Smooth muscle cell (in vitro differentiated cells): Measurements from ENCODE around the gene HBG1. TPM values are rescaled to one million over a fixed set of nuclear protein-coding genes. Genes with fewer than 3 reads are reported as not detected.

Experiments
- DNase-seq: peaks from one replicate; lab custom pipeline; 2025; ENCODE audit not compliant: unreplicated experiment; lab: John Stamatoyannopoulos, UW
- H2AFZ ChIP-seq: fragments of 200-600 bp; sonication (generic); 2 replicates; pipeline ENCODE4 v1.6.0; 2016; ENCODE audit warnings: antibody characterized with exemption, low read depth, mild to moderate bottlenecking
- H3F3A ChIP-seq: fragments of 200-600 bp; sonication (generic); 2 replicates; pipeline ENCODE4 v1.6.0; 2017; ENCODE audit warnings: antibody characterized with exemption, low read depth
- H3K27ac ChIP-seq: fragments of 200-600 bp; sonication (generic); 2 replicates; pipeline ENCODE4 v1.5.1; 2016; ENCODE audit warnings: low read depth, mild to moderate bottlenecking
- H3K27me3 ChIP-seq: fragments of 200-600 bp; sonication (generic); 2 replicates; pipeline ENCODE4 v1.6.1; 2016; ENCODE audit warnings: low read depth, mild to moderate bottlenecking
- H3K36me3 ChIP-seq: fragments of 200-600 bp; sonication (generic); 2 replicates; pipeline ENCODE4 v1.5.1; 2016; ENCODE audit warnings: low read depth
- H3K4me1 ChIP-seq: fragments of 200-600 bp; sonication (generic); 2 replicates; pipeline ENCODE4 v1.5.1; 2016; ENCODE audit warnings: low read depth
- H3K4me2 ChIP-seq: fragments of 200-600 bp; sonication (generic); 2 replicates; pipeline ENCODE4 v1.6.0; 2016; ENCODE audit warnings: mild to moderate bottlenecking
- H3K4me3 ChIP-seq: fragments of 200-600 bp; sonication (generic); 2 replicates; pipeline ENCODE4 v1.5.1; 2016; ENCODE audit warnings: mild to moderate bottlenecking
- H3K79me2 ChIP-seq: fragments of 200-600 bp; sonication (generic); 2 replicates; pipeline ENCODE4 v1.6.0; 2016; ENCODE audit warnings: low read depth, mild to moderate bottlenecking
- H3K9ac ChIP-seq: fragments of 200-600 bp; sonication (generic); 2 replicates; pipeline ENCODE4 v1.6.0; 2016; ENCODE audit warnings: low read depth
- H3K9me3 ChIP-seq: fragments of 200-600 bp; sonication (generic); replicated peaks from 2 replicates; pipeline ENCODE4 v1.5.1; 2016; ENCODE audit warnings: low read depth
- H4K20me1 ChIP-seq: fragments of 200-600 bp; sonication (generic); 2 replicates; pipeline ENCODE4 v1.6.0; 2016; ENCODE audit warnings: low read depth
- CTCF ChIP-seq: fragments of 200-600 bp; sonication (generic); IDR thresholded peaks from 2 replicates; pipeline ENCODE4 v1.5.1; 2017; ENCODE audit warnings: borderline replicate concordance, mild to moderate bottlenecking, antibody characterized with exemption; ENCODE audit not compliant: insufficient read depth, poor library complexity, severe bottlenecking
- WGBS: methylation state at CpG from one replicate; pipeline ENCODE4 v1.1.7; 2016; ENCODE audit warnings: low lambda C conversion rate; 5-methylcytosine and 5-hydroxymethylcytosine counted together
- polyA plus RNA-seq: library from polyadenylated mRNA; unstranded; fragments of >200 nt; fragmentation: Nextera tagmentation; extraction: Ambion mirVana; gene quantifications from 2 replicates; pipeline ENCODE4 v1.2.1, GENCODE V29; 2016
- total RNA-seq: library from RNA; depleted of rRNA; stranded (reverse); fragments of >200 nt; gene quantifications from 2 replicates; pipeline ENCODE4 v1.2.3, GENCODE V29; 2014

The HBG1 gene
- total and polyA plus RNA-seq, 2 experiments from 2014 or later, result not detected

GRCh38 chr11:5203366-5203765 is 46.3 kb downstream of the HBG1 start:
- Histone ChIP-seq H3K79me2 (no peaks in the 10 kb centered on the region), H3K4me3 (no peak overlapping the region), H3K36me3 (no peaks in the 10 kb centered on the region), H3K9ac (no peak overlapping the region), H3F3A (no peaks in the 10 kb centered on the region), H3K4me2 (no peak overlapping the region), H3K9me3 (no peaks in the 10 kb centered on the region), H3K27ac (no peak overlapping the region), H4K20me1 (no peaks in the 10 kb centered on the region), H2AFZ (no peak overlapping the region), H3K27me3 (no peaks in the 10 kb centered on the region), H3K4me1 (no peaks in the 10 kb centered on the region)
- no peak for DNase-seq
- WGBS, result 87% methylated on average over 2 of the region's 2 CpGs
- no peak for TF ChIP-seq CTCF

- Histone ChIP-seq H3K4me1 (no peaks in the 10 kb centered on the region), H4K20me1 (no peaks in the 10 kb centered on the region), H3K27me3 (no peaks in the 10 kb centered on the region), H3K36me3 (no peaks in the 10 kb centered on the region), H3K4me3 (no peak within 1 kb of the TSS), H3K9ac (no peak within 1 kb of the TSS), H2AFZ (no peak within 1 kb of the TSS), H3K27ac (no peak within 1 kb of the TSS), H3K4me2 (no peak within 1 kb of the TSS), H3K79me2 (no peaks in the 10 kb centered on the region), H3F3A (no peaks in the 10 kb centered on the region), H3K9me3 (no peaks in the 10 kb centered on the region)
- no peak for TF ChIP-seq CTCF
- WGBS, result 76% methylated on average over 1 of the region's 1 CpG
- DNase-seq, result no peak
Measured at GRCh38 chr11:5200582-5200981, 49.1 kb downstream of the HBG1 start, which contains the start of gene OR51V1. Gene OR51V1, minus strand, starts transcription at chr11:5200682. Its CDS starts 0 bp downstream, at chr11:5200682.

GRCh38 chr11:5198285-5198684 is 51.4 kb downstream of the HBG1 start:
- no peak overlapping the region for H3K4me2 ChIP-seq
- DNase-seq, result no peak
- H3K4me3 ChIP-seq, result no peak overlapping the region
- no peaks in the 10 kb centered on the region for H4K20me1 ChIP-seq
- no peak for TF ChIP-seq CTCF
- H3K27me3 ChIP-seq, result no peaks in the 10 kb centered on the region
- no peaks in the 10 kb centered on the region for H3K36me3 ChIP-seq
- no peak overlapping the region for H2AFZ ChIP-seq
- H3F3A ChIP-seq, result no peaks in the 10 kb centered on the region
- H3K27ac ChIP-seq, result no peak overlapping the region
- no peaks in the 10 kb centered on the region for H3K9me3 ChIP-seq
- H3K9ac ChIP-seq, result no peak overlapping the region
- H3K79me2 ChIP-seq, result no peaks in the 10 kb centered on the region
- no peaks in the 10 kb centered on the region for H3K4me1 ChIP-seq

Other genes with a start within 250 kb of the HBG1 start
- not detected in 2 replicates for gene OR52J3, start 203.3 kb downstream of the HBG1 start, total RNA-seq
- not detected in 2 replicates for gene OR52J3, start 203.3 kb downstream of the HBG1 start, polyA plus RNA-seq
- not detected in 2 replicates for gene OR52E2, start 190.2 kb downstream of the HBG1 start, total RNA-seq
- not detected in 2 replicates for gene OR52E2, start 190.2 kb downstream of the HBG1 start, polyA plus RNA-seq
- not detected in 2 replicates for gene OR52E1, start 180.3 kb downstream of the HBG1 start, total RNA-seq
- gene OR52E1, start 180.3 kb downstream of the HBG1 start, polyA plus RNA-seq, result not detected in 2 replicates
- gene OR52A5, start 111.5 kb downstream of the HBG1 start, total RNA-seq, result not detected in 2 replicates
- gene OR52A5, start 111.5 kb downstream of the HBG1 start, polyA plus RNA-seq, result not detected in 2 replicates
- gene OR52A1, start 95.1 kb downstream of the HBG1 start, total RNA-seq, result not detected in 2 replicates
- gene OR52A1, start 95.1 kb downstream of the HBG1 start, polyA plus RNA-seq, result not detected in 2 replicates
- not detected in 2 replicates for gene OR51V1, start 49.2 kb downstream of the HBG1 start, total RNA-seq
- gene OR51V1, start 49.2 kb downstream of the HBG1 start, polyA plus RNA-seq, result not detected in 2 replicates
- gene HBB, start 22.8 kb downstream of the HBG1 start, total RNA-seq, result not detected in 2 replicates
- not detected in 2 replicates for gene HBB, start 22.8 kb downstream of the HBG1 start, polyA plus RNA-seq
- not detected in 2 replicates for gene HBD, start 15.4 kb downstream of the HBG1 start, total RNA-seq
- gene HBD, start 15.4 kb downstream of the HBG1 start, polyA plus RNA-seq, result not detected in 2 replicates
- 0.49 TPM in 1 of 2 replicates, not detected in the other for gene HBG2, start 4.9 kb upstream of the HBG1 start, total RNA-seq
- not detected in 2 replicates for gene HBG2, start 4.9 kb upstream of the HBG1 start, polyA plus RNA-seq
- gene HBE1, start 20.1 kb upstream of the HBG1 start, total RNA-seq, result not detected in 2 replicates
- gene HBE1, start 20.1 kb upstream of the HBG1 start, polyA plus RNA-seq, result 0.73 TPM in 1 of 2 replicates, not detected in the other
- not detected in 2 replicates for gene OR51B4, start 52.1 kb upstream of the HBG1 start, total RNA-seq
- not detected in 2 replicates for gene OR51B4, start 52.1 kb upstream of the HBG1 start, polyA plus RNA-seq
- gene OR51B2, start 74.4 kb upstream of the HBG1 start, total RNA-seq, result not detected in 2 replicates
- not detected in 2 replicates for gene OR51B2, start 74.4 kb upstream of the HBG1 start, polyA plus RNA-seq
- gene OR51B5, start 93.7 kb upstream of the HBG1 start, total RNA-seq, result 0.09 and 0.54 TPM in 2 replicates
- gene OR51B5, start 93.7 kb upstream of the HBG1 start, polyA plus RNA-seq, result not detected in 2 replicates
- not detected in 2 replicates for gene OR51B6, start 101.7 kb upstream of the HBG1 start, total RNA-seq
- not detected in 2 replicates for gene OR51B6, start 101.7 kb upstream of the HBG1 start, polyA plus RNA-seq
- not detected in 2 replicates for gene OR51M1, start 134.0 kb upstream of the HBG1 start, total RNA-seq
- not detected in 2 replicates for gene OR51M1, start 134.0 kb upstream of the HBG1 start, polyA plus RNA-seq
- not detected in 2 replicates for gene OR51Q1, start 172.3 kb upstream of the HBG1 start, total RNA-seq
- gene OR51Q1, start 172.3 kb upstream of the HBG1 start, polyA plus RNA-seq, result not detected in 2 replicates
- gene OR51I1, start 191.7 kb upstream of the HBG1 start, total RNA-seq, result not detected in 2 replicates
- not detected in 2 replicates for gene OR51I1, start 191.7 kb upstream of the HBG1 start, polyA plus RNA-seq
- not detected in 2 replicates for gene OR51I2, start 199.5 kb upstream of the HBG1 start, total RNA-seq
- not detected in 2 replicates for gene OR51I2, start 199.5 kb upstream of the HBG1 start, polyA plus RNA-seq
- gene OR52D1, start 238.8 kb upstream of the HBG1 start, total RNA-seq, result not detected in 2 replicates
- not detected in 2 replicates for gene OR52D1, start 238.8 kb upstream of the HBG1 start, polyA plus RNA-seq